PFSK-1 (cell line): ENCODE data around the gene CLEC4G.

Source experiments
- FOXP2 ChIP-seq: optimal IDR thresholded peaks from 2 replicates; pipeline ENCODE3; 2011; ENCODE audit warnings: borderline replicate concordance, control low read depth, inconsistent platforms; ENCODE audit not compliant: insufficient read depth; ENCODE audit errors: extremely low read length, extremely low read depth
- POLR2AphosphoS5 ChIP-seq: IDR thresholded peaks from 2 replicates; pipeline ENCODE4 v1.6.1; 2012; ENCODE audit warnings: low read depth, mild to moderate bottlenecking, control low read depth, low read length, moderate library complexity
- SIN3A ChIP-seq: IDR thresholded peaks from 2 replicates; pipeline ENCODE4 v1.6.1; 2012; ENCODE audit warnings: mild to moderate bottlenecking, low read length, moderate library complexity, borderline replicate concordance; ENCODE audit not compliant: insufficient read depth
- TAF1 ChIP-seq: IDR thresholded peaks from 2 replicates; pipeline ENCODE4 v1.6.1; 2012; ENCODE audit warnings: low read length, control low read depth, borderline replicate concordance; ENCODE audit not compliant: insufficient read depth
- TF ChIP-seq, protein P1 (sequence below), 2 experiments: IDR thresholded peaks; 2 replicates each; pipeline versions ENCODE4 v1.6.1 to v1.8.0; 2011 to 2012; ENCODE audit warnings: low read depth in 2 of 2, low read length in 2 of 2, control low read depth in 1 of 2, inconsistent platforms in 1 of 2, mild to moderate bottlenecking in 1 of 2, moderate library complexity in 1 of 2; ENCODE audit not compliant: insufficient read depth in 1 of 2

CLEC4G gene

DNA sequence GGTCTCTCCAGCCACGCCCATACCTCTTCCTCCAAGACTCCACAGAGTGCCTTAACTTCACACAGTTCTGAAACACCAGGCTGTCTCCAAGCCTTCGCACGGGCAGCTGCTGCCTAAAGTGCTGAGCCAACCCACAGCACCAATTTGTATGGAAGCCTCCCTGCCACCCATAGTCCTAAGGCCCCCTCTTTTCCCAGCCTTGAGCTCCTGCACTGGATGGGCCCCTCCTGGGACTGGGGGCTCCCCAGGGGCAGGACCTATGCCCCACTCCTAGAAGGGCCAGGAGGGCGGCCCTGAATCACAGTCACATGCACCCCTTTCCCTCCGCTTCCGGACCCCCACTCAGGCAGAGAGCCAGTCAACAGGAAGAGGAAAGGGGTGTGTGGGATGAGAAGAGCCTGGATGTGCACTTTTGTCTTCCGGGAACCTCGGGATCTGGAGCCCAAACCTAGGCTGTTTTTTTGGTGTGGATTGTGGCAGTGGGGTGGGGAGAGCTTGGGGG lies 24.9 kb downstream of the CLEC4G start:
- TF ChIP-seq SIN3A (no peak), POLR2AphosphoS5 (no peak), FOXP2 (no peak), TAF1 (no peak)
- TF ChIP-seq, protein P1, sequence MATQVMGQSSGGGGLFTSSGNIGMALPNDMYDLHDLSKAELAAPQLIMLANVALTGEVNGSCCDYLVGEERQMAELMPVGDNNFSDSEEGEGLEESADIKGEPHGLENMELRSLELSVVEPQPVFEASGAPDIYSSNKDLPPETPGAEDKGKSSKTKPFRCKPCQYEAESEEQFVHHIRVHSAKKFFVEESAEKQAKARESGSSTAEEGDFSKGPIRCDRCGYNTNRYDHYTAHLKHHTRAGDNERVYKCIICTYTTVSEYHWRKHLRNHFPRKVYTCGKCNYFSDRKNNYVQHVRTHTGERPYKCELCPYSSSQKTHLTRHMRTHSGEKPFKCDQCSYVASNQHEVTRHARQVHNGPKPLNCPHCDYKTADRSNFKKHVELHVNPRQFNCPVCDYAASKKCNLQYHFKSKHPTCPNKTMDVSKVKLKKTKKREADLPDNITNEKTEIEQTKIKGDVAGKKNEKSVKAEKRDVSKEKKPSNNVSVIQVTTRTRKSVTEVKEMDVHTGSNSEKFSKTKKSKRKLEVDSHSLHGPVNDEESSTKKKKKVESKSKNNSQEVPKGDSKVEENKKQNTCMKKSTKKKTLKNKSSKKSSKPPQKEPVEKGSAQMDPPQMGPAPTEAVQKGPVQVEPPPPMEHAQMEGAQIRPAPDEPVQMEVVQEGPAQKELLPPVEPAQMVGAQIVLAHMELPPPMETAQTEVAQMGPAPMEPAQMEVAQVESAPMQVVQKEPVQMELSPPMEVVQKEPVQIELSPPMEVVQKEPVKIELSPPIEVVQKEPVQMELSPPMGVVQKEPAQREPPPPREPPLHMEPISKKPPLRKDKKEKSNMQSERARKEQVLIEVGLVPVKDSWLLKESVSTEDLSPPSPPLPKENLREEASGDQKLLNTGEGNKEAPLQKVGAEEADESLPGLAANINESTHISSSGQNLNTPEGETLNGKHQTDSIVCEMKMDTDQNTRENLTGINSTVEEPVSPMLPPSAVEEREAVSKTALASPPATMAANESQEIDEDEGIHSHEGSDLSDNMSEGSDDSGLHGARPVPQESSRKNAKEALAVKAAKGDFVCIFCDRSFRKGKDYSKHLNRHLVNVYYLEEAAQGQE (IDR thresholded peaks at IDR 0.05; ENCODE audit: insufficient read depth in 1 of 2, low read depth in 2 of 2, low read length in 2 of 2): no peak

DNA sequence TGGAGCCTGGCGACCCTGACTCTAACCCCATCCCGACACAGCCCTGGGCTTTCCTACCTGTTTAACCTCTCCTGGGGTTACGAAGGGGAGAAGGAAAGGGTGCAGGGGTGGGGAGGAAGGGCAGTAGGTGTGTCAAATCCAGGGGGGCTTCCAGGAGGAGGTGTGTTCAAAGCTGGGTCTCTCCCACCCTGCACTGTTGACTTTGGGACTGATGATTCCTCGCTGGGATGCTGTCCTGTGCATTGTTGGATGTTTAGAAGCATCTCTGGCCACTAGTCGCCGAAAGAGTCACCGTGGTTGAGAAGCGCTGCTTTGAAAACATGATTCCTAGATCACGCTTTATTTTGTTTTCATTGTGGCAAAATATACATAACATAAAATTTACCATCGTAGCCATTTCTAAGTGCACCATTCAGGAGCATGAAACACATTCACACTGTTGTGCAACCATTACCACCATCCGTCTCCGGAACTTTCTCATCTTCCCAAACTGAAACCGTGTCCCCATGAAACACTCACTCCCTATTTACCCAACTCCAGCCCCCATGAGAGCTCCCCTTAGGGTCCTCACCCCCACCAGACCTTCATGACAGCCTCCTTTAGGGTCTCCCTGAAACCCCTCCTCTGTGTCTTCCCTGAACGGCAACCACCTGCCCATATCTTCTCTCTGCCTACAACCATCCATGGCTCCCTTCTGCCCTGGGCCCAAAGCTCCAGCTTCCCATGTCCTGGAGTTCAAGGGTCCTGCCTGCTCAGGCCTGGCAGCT lies 25.5 kb downstream of the CLEC4G start:
- TF ChIP-seq SIN3A (no peak), TAF1 (no peak), POLR2AphosphoS5 (no peak), FOXP2 (no peak)
- TF ChIP-seq, protein P1 (IDR thresholded peaks at IDR 0.05; ENCODE audit: insufficient read depth in 1 of 2, low read depth in 2 of 2, low read length in 2 of 2): no peak

DNA sequence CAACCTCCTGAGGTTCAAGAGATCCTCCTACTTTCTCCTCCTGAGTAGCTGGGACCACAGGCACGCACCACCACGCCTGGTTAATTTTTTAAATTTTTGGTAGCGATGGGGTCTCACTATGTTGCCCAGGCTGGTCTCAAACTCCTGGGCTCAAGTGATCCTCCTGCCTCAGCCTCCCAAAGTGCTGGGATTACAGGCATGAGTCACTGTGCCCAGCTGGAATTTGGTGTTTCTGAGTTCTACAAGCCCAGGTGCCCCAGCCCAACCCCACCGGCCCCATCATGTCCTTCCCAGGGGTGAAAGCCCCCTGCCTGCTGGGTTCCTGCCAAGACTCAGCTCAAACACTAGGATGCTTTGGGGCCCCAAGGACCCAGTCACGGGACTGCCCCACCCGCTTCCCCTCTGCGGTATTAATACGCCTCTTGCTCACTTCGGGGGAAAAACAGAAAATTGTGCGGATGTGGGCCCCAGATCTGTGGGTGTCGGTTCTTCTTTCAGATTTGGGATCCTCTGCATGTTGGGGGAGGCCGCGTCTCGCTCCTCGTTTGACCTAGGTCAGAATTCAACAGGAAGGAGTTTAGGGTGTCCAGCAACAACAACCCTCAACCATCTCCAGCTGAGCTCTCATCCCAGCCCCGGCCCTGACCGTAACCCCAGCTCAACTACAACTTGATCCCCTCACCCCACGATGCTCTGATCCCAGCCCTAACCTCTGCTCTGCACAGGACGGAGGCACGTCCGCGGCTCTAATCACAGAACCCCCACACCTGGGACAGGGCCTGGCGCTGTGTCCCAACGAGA lies 26.3 kb downstream of the CLEC4G start:
- no peak for TF ChIP-seq SIN3A
- TF ChIP-seq, protein P1 (IDR thresholded peaks at IDR 0.05; ENCODE audit: insufficient read depth in 1 of 2, low read depth in 2 of 2, low read length in 2 of 2): no peak
- no peak for TF ChIP-seq TAF1
- TF ChIP-seq POLR2AphosphoS5: no peak
- no peak for TF ChIP-seq FOXP2

DNA sequence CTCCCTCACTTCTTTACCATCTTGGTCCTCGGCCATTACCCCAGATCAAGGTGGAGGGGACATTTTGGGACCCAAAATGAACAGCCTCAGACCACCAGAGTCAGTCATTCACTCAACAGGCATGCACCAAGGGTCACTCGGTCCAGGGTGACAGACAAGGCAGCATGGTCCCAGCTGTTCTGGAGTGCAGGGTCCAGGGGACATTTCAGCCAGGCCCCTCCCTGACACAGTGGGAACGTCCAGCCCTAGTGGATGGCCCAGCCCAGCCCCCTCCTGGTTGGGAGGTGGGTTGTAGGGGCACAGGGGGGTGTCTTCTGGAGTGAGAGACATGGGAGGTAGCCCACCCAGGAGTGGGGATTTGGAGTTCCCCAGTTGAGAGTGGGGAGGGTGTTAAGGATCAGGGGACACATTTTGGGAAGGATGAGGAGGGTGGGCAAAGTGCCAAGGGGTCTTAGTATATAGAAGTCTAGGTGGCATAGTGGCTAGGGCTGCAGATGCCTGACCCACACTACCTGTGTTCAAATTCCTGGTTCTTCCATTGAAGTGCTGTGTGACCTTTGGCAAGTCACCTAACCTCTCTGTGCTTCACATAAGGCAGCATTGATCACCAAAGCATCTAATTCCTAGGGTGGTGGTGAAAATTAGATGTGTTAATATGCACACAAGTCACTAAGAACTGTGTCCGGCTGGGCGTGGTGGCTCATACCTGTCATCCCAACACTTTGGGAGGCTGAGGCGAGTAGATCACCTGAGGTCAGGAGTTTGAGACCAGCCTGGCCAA lies 27.4 kb downstream of the CLEC4G start:
- TF ChIP-seq TAF1 (no peak), POLR2AphosphoS5 (no peak), SIN3A (no peak), FOXP2 (no peak)
- TF ChIP-seq, protein P1 (IDR thresholded peaks at IDR 0.05; ENCODE audit: insufficient read depth in 1 of 2, low read depth in 2 of 2, low read length in 2 of 2): no peak
